Measurements from ENCODE around the gene NR2F1-AS1. TPM values are rescaled to one million over a fixed set of nuclear protein-coding genes. Genes with fewer than 3 reads are reported as not detected.

Gene NR2F1-AS1
- total RNA-seq, 1 experiment from 2014 or later, result 24.1 TPM

- BruUV-seq (replicated peaks), result no TSS peak
- no peaks in the 10 kb centered on the region for H3K36me3 ChIP-seq (ENCODE audit: low read depth, low read length)
- H4K20me1 ChIP-seq (ENCODE audit: low read length), result no peaks in the 10 kb centered on the region
- H2AFZ ChIP-seq (ENCODE audit: low read length), result no peak overlapping the region
- H3K27me3 ChIP-seq (ENCODE audit: low read length), result 0 out of 2 replicates have a peak, but pooled peaks cover under 1% of the 10 kb centered on the region
- peaks cover 41% of the 10 kb centered on the region for H3K4me1 ChIP-seq (ENCODE audit: insufficient read depth, low read length)
- peaks cover 5% of the 10 kb centered on the region for H3F3A ChIP-seq (ENCODE audit: low read length, unreplicated experiment)
- no peak overlapping the region for H3K4me2 ChIP-seq (ENCODE audit: low read length)
- POLR2A ChIA-PET (ENCODE audit: unreplicated experiment), result no interaction called here
- H3K9me2 ChIP-seq (replicated peaks; ENCODE audit: low read length), result no peaks in the 10 kb centered on the region
- DNase-seq (no peak), ATAC-seq (no peak)
- no peaks in the 10 kb centered on the region for H3K9me3 ChIP-seq (ENCODE audit: low read length)
- no peak overlapping the region for H3K27ac ChIP-seq (ENCODE audit: low read length)
- TF ChIP-seq EZH2phosphoT487 (IDR thresholded peaks at IDR 0.05; ENCODE audit: borderline replicate concordance, low read length), result no peak
- no peak for TF ChIP-seq EZH2 (IDR thresholded peaks at IDR 0.05; ENCODE audit: low read length, unreplicated experiment)
- TF ChIP-seq CTCF (conservative IDR thresholded peaks at IDR 0.05; ENCODE audit: low read depth, low read length), result no peak
- CTCF ChIA-PET, result no interaction called here
- H3K9ac ChIP-seq (ENCODE audit: low read length), result no peak overlapping the region
- H3K79me2 ChIP-seq (ENCODE audit: low read length), result no peaks in the 10 kb centered on the region
- no peak overlapping the region for H3K4me3 ChIP-seq (ENCODE audit: low read length)
- intact Hi-C loops (cut with micrococcal nuclease), result no loop called here
Observed at GRCh38 chr5:93604644-93605515, 23.9 kb upstream of the NR2F1-AS1 start.

- Histone ChIP-seq H2AFZ (ENCODE audit: low read length) (no peak overlapping the region), H3K4me1 (ENCODE audit: insufficient read depth, low read length) (peaks cover 41% of the 10 kb centered on the region), H3K27me3 (ENCODE audit: low read length) (no peaks in the 10 kb centered on the region), H3K79me2 (ENCODE audit: low read length) (no peaks in the 10 kb centered on the region), H3F3A (ENCODE audit: low read length, unreplicated experiment) (peaks cover 5% of the 10 kb centered on the region), H3K4me3 (ENCODE audit: low read length) (no peak overlapping the region), H4K20me1 (ENCODE audit: low read length) (no peaks in the 10 kb centered on the region), H3K9me3 (ENCODE audit: low read length) (no peaks in the 10 kb centered on the region), H3K9ac (ENCODE audit: low read length) (no peak overlapping the region), H3K27ac (ENCODE audit: low read length) (no peak overlapping the region), H3K4me2 (ENCODE audit: low read length) (no peak overlapping the region), H3K9me2 (replicated peaks; ENCODE audit: low read length) (no peaks in the 10 kb centered on the region), H3K36me3 (ENCODE audit: low read depth, low read length) (no peaks in the 10 kb centered on the region)
- DNase-seq, result no peak
- no peak for TF ChIP-seq CTCF (conservative IDR thresholded peaks at IDR 0.05; ENCODE audit: low read depth, low read length)
- no peak for TF ChIP-seq EZH2phosphoT487 (IDR thresholded peaks at IDR 0.05; ENCODE audit: borderline replicate concordance, low read length)
- no peak for TF ChIP-seq EZH2 (IDR thresholded peaks at IDR 0.05; ENCODE audit: low read length, unreplicated experiment)
- ChIA-PET CTCF (no interaction called here), POLR2A (ENCODE audit: unreplicated experiment) (no interaction called here)
- intact Hi-C loops (cut with micrococcal nuclease), result no loop called here
- ATAC-seq, result no peak
- no TSS peak for BruUV-seq (replicated peaks)
Observed at GRCh38 chr5:93603793-93604643, 23.0 kb upstream of the NR2F1-AS1 start.

Data from PC-3 (cell line).